Neuron (in vitro differentiated cells): ENCODE measurements around the gene CLVS2.
A peak's percentile ranks its signal among the peaks of the same experiment; 100 is the strongest.

Source experiments
- H2AFZ ChIP-seq: one replicate; pipeline ENCODE4 v1.6.1; 2013; ENCODE audit warnings: low read depth, mild to moderate bottlenecking, inconsistent platforms, low read length, moderate library complexity
- H3K27me3 ChIP-seq: one replicate; pipeline ENCODE4 v1.6.1; 2013; ENCODE audit warnings: low read length; ENCODE audit not compliant: insufficient read depth
- H3K36me3 ChIP-seq: one replicate; pipeline ENCODE4 v1.6.1; 2013; ENCODE audit warnings: low read length; ENCODE audit not compliant: insufficient read depth
- H3K4me1 ChIP-seq: one replicate; pipeline ENCODE4 v1.6.1; 2013; ENCODE audit warnings: low read length; ENCODE audit not compliant: insufficient read depth
- H3K4me3 ChIP-seq: 2 replicates; pipeline ENCODE4 v1.5.1; 2013; ENCODE audit warnings: mild to moderate bottlenecking, low read length, moderate library complexity
- H3K9me3 ChIP-seq: one replicate; pipeline ENCODE4 v1.6.1; 2013; ENCODE audit warnings: low read length

Gene CLVS2

GRCh38 chr6:122995921-122996793 lies at the start of gene CLVS2:
Gene CLVS2 (plus strand): TSS chr6:122996235. CDS start chr6:122997778, 1,543 bp downstream.
- Histone ChIP-seq H3K4me1 (peaks cover 4% of the 10 kb centered on the region), H3K4me3 (peak within 1 kb of the TSS; percentile 67), H2AFZ (peak within 1 kb of the TSS; percentile 85), H3K27me3 (peaks cover 17% of the 10 kb centered on the region), H3K36me3 (no peaks in the 10 kb centered on the region), H3K9me3 (no peaks in the 10 kb centered on the region)

GRCh38 chr6:122947355-122947754 lies 48.7 kb upstream of the CLVS2 start:
- Histone ChIP-seq H3K36me3 (no peaks in the 10 kb centered on the region), H3K9me3 (no peaks in the 10 kb centered on the region), H3K4me1 (no peaks in the 10 kb centered on the region), H2AFZ (no peak overlapping the region), H3K4me3 (no peak overlapping the region), H3K27me3 (no peaks in the 10 kb centered on the region)

- H3K9me3 ChIP-seq = no peaks in the 10 kb centered on the region
- H3K4me1 ChIP-seq = no peaks in the 10 kb centered on the region
- H3K27me3 ChIP-seq = no peaks in the 10 kb centered on the region
- H3K36me3 ChIP-seq = no peaks in the 10 kb centered on the region
- no peak overlapping the region for H3K4me3 ChIP-seq
- no peak overlapping the region for H2AFZ ChIP-seq
Observed at GRCh38 chr6:122953766-122954165, 42.3 kb upstream of the CLVS2 start.

GRCh38 chr6:122956376-122956775 lies 39.7 kb upstream of the CLVS2 start:
- Histone ChIP-seq H2AFZ (no peak overlapping the region), H3K9me3 (no peaks in the 10 kb centered on the region), H3K27me3 (no peaks in the 10 kb centered on the region), H3K36me3 (no peaks in the 10 kb centered on the region), H3K4me1 (no peaks in the 10 kb centered on the region), H3K4me3 (no peak overlapping the region)

GRCh38 chr6:122962000-122962624 lies 33.9 kb upstream of the CLVS2 start:
- Histone ChIP-seq H3K36me3 (no peaks in the 10 kb centered on the region), H3K4me1 (no peaks in the 10 kb centered on the region), H3K27me3 (no peaks in the 10 kb centered on the region), H3K9me3 (no peaks in the 10 kb centered on the region), H2AFZ (no peak overlapping the region), H3K4me3 (no peak overlapping the region)

- H3K9me3 ChIP-seq = no peaks in the 10 kb centered on the region
- H3K27me3 ChIP-seq = no peaks in the 10 kb centered on the region
- H3K36me3 ChIP-seq = no peaks in the 10 kb centered on the region
- H2AFZ ChIP-seq = no peak overlapping the region
- H3K4me3 ChIP-seq = no peak overlapping the region
- no peaks in the 10 kb centered on the region for H3K4me1 ChIP-seq
Observed at GRCh38 chr6:122969999-122970533, 26.0 kb upstream of the CLVS2 start.

GRCh38 chr6:122977180-122977579 lies 18.9 kb upstream of the CLVS2 start:
- H3K4me1 ChIP-seq = no peaks in the 10 kb centered on the region
- H3K27me3 ChIP-seq = no peaks in the 10 kb centered on the region
- H3K36me3 ChIP-seq = no peaks in the 10 kb centered on the region
- H3K4me3 ChIP-seq = no peak overlapping the region
- no peak overlapping the region for H2AFZ ChIP-seq
- H3K9me3 ChIP-seq = no peaks in the 10 kb centered on the region

- no peaks in the 10 kb centered on the region for H3K4me1 ChIP-seq
- no peaks in the 10 kb centered on the region for H3K27me3 ChIP-seq
- no peaks in the 10 kb centered on the region for H3K36me3 ChIP-seq
- no peaks in the 10 kb centered on the region for H3K9me3 ChIP-seq
- H3K4me3 ChIP-seq = no peak overlapping the region
- H2AFZ ChIP-seq = no peak overlapping the region
Observed at GRCh38 chr6:122984393-122984792, 11.6 kb upstream of the CLVS2 start.

GRCh38 chr6:122994256-122994655 lies 1.8 kb upstream of the CLVS2 start:
- Histone ChIP-seq H3K4me1 (peaks cover 4% of the 10 kb centered on the region), H3K4me3 (no peak overlapping the region)

GRCh38 chr6:122996794-122997505 lies 915 bp downstream of the CLVS2 start:
- Histone ChIP-seq H3K4me1 (peaks cover 4% of the 10 kb centered on the region), H3K4me3 (peak overlapping the region; percentile 67), H3K36me3 (no peaks in the 10 kb centered on the region), H3K27me3 (peaks cover 17% of the 10 kb centered on the region), H3K9me3 (no peaks in the 10 kb centered on the region), H2AFZ (peak overlapping the region; percentile 85)

More at GRCh38 chr6:122994256-122994655, 1.8 kb upstream of the CLVS2 start:
- Histone ChIP-seq H2AFZ (no peak overlapping the region), H3K36me3 (no peaks in the 10 kb centered on the region), H3K27me3 (peaks cover 17% of the 10 kb centered on the region), H3K9me3 (no peaks in the 10 kb centered on the region)

GRCh38 chr6:122997541-122998150 lies 1.6 kb downstream of the CLVS2 start:
- H3K4me3 ChIP-seq = no peak overlapping the region
- H3K9me3 ChIP-seq = no peaks in the 10 kb centered on the region
- H3K36me3 ChIP-seq = no peaks in the 10 kb centered on the region
- peaks cover 17% of the 10 kb centered on the region for H3K27me3 ChIP-seq
- H3K4me1 ChIP-seq = peaks cover 4% of the 10 kb centered on the region
- no peak overlapping the region for H2AFZ ChIP-seq

GRCh38 chr6:122998403-122998975 lies 2.5 kb downstream of the CLVS2 start:
- Histone ChIP-seq H3K4me1 (peaks cover 4% of the 10 kb centered on the region), H3K27me3 (peaks cover 17% of the 10 kb centered on the region), H3K36me3 (no peaks in the 10 kb centered on the region), H3K4me3 (no peak overlapping the region), H2AFZ (no peak overlapping the region), H3K9me3 (no peaks in the 10 kb centered on the region)
